ENCODE measurements around the gene NDUFA3. TPM values are rescaled to one million over a fixed set of nuclear protein-coding genes. Genes with fewer than 3 reads are reported as not detected.

Gene NDUFA3
- total RNA-seq, 1 donor from 2014 or later, result 143 TPM

DNA sequence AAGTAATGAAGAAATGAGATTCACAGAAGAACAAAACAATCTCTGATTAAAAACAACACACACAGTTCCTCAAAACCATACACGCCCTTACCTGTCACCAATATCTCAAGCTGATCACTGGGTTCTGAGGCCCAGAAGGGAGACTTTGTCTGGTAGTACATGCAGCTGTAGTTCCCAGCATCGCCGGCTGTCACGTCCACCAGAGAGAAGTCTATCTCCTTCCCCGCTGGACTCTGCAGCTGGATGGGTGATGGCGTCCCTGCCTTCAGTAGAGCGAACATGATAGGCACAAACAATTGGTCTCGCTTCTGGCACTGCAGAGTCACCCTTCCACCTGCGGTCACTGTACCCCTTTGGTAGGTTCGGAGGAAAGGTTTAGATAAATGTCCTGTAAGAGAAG, 28.8 kb upstream of the NDUFA3 start:
- TF ChIP-seq, protein P1, sequence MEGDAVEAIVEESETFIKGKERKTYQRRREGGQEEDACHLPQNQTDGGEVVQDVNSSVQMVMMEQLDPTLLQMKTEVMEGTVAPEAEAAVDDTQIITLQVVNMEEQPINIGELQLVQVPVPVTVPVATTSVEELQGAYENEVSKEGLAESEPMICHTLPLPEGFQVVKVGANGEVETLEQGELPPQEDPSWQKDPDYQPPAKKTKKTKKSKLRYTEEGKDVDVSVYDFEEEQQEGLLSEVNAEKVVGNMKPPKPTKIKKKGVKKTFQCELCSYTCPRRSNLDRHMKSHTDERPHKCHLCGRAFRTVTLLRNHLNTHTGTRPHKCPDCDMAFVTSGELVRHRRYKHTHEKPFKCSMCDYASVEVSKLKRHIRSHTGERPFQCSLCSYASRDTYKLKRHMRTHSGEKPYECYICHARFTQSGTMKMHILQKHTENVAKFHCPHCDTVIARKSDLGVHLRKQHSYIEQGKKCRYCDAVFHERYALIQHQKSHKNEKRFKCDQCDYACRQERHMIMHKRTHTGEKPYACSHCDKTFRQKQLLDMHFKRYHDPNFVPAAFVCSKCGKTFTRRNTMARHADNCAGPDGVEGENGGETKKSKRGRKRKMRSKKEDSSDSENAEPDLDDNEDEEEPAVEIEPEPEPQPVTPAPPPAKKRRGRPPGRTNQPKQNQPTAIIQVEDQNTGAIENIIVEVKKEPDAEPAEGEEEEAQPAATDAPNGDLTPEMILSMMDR (IDR thresholded peaks at IDR 0.05; ENCODE audit: partially characterized antibody, unreplicated experiment), result no peak
- Mint-ChIP-seq H3K4me1 (ENCODE audit: low read depth, unreplicated experiment) (no peaks in the 10 kb centered on the region), H3K27ac (ENCODE audit: unreplicated experiment) (no peak overlapping the region), H3K4me3 (ENCODE audit: unreplicated experiment) (no peak overlapping the region), H3K27me3 (ENCODE audit: unreplicated experiment) (no peaks in the 10 kb centered on the region), H3K36me3 (ENCODE audit: unreplicated experiment) (peaks cover 4% of the 10 kb centered on the region), H3K9me3 (ENCODE audit: unreplicated experiment) (no peaks in the 10 kb centered on the region)
- no peak for DNase-seq

GRCh38 chr19:54074851-54075250, 27.8 kb upstream of the NDUFA3 start:
- no peaks in the 10 kb centered on the region for H3K27me3 Mint-ChIP-seq (ENCODE audit: unreplicated experiment)

GRCh38 chr19:54077334-54077733, 25.3 kb upstream of the NDUFA3 start:
- no peaks in the 10 kb centered on the region for H3K9me3 Mint-ChIP-seq (ENCODE audit: unreplicated experiment)
- DNase-seq, result no peak
- H3K27ac Mint-ChIP-seq (ENCODE audit: unreplicated experiment), result no peak overlapping the region
- H3K4me1 Mint-ChIP-seq (ENCODE audit: low read depth, unreplicated experiment), result no peaks in the 10 kb centered on the region
- no peaks in the 10 kb centered on the region for H3K27me3 Mint-ChIP-seq (ENCODE audit: unreplicated experiment)
- H3K36me3 Mint-ChIP-seq (ENCODE audit: unreplicated experiment), result no peaks in the 10 kb centered on the region
- TF ChIP-seq, protein P1 (IDR thresholded peaks at IDR 0.05; ENCODE audit: partially characterized antibody, unreplicated experiment), result no peak
- no peak overlapping the region for H3K4me3 Mint-ChIP-seq (ENCODE audit: unreplicated experiment)

More at GRCh38 chr19:54074851-54075250, 27.8 kb upstream of the NDUFA3 start:
- Mint-ChIP-seq H3K4me3 (ENCODE audit: unreplicated experiment) (no peak overlapping the region), H3K27ac (ENCODE audit: unreplicated experiment) (no peak overlapping the region), H3K36me3 (ENCODE audit: unreplicated experiment) (no peaks in the 10 kb centered on the region), H3K4me1 (ENCODE audit: low read depth, unreplicated experiment) (no peaks in the 10 kb centered on the region), H3K9me3 (ENCODE audit: unreplicated experiment) (no peaks in the 10 kb centered on the region)
- TF ChIP-seq, protein P1 (IDR thresholded peaks at IDR 0.05; ENCODE audit: partially characterized antibody, unreplicated experiment), result no peak
- no peak for DNase-seq

DNA sequence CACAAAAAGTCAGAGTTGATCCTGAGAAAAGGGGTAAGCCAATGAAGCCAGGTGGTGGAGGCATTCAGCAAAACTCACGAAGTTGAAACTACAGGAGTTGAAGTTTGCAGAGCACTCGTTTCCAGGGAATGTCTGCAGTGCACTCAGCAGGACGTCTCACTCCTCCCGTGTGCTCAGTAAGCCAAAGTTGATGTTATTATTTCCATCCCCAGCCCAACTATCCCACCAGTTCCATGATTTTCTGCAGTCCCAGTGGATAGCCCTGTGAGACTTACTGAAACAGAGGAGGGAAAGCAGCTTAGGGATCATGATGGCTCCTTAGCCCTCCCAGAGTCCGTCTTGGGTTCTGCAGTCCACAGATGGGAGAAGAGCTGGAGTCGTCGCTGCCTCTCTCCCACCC, 21.6 kb upstream of the NDUFA3 start, which contains the start of gene TARM1:
Gene TARM1 (minus strand): TSS at position 334 of the 400 bp plus-strand sequence. CDS start 25 bp downstream, at position 309.
- no peak for DNase-seq
- Mint-ChIP-seq H3K4me1 (ENCODE audit: low read depth, unreplicated experiment) (no peaks in the 10 kb centered on the region), H3K36me3 (ENCODE audit: unreplicated experiment) (no peaks in the 10 kb centered on the region), H3K27me3 (ENCODE audit: unreplicated experiment) (no peaks in the 10 kb centered on the region), H3K27ac (ENCODE audit: unreplicated experiment) (no peak within 1 kb of the TSS), H3K9me3 (ENCODE audit: unreplicated experiment) (no peaks in the 10 kb centered on the region), H3K4me3 (ENCODE audit: unreplicated experiment) (no peak within 1 kb of the TSS)
- TF ChIP-seq, protein P1 (IDR thresholded peaks at IDR 0.05; ENCODE audit: partially characterized antibody, unreplicated experiment), result no peak

- Mint-ChIP-seq H3K27ac (ENCODE audit: unreplicated experiment) (no peak overlapping the region), H3K27me3 (ENCODE audit: unreplicated experiment) (no peaks in the 10 kb centered on the region), H3K36me3 (ENCODE audit: unreplicated experiment) (no peaks in the 10 kb centered on the region), H3K4me1 (ENCODE audit: low read depth, unreplicated experiment) (no peaks in the 10 kb centered on the region), H3K9me3 (ENCODE audit: unreplicated experiment) (no peaks in the 10 kb centered on the region), H3K4me3 (ENCODE audit: unreplicated experiment) (no peak overlapping the region)
- TF ChIP-seq, protein P1 (IDR thresholded peaks at IDR 0.05; ENCODE audit: partially characterized antibody, unreplicated experiment), result no peak
- DNase-seq, result no peak
These were observed 18.2 kb upstream of the NDUFA3 start for GRCh38 chr19:54084410-54084809.

Measured in glutamatergic neuron (in vitro differentiated cells).